Heart left ventricle (tissue), 16 donors: ENCODE results near the gene TMEM37. TPM values are rescaled to one million over a fixed set of nuclear protein-coding genes. Genes with fewer than 3 reads are reported as not detected.

Source experiments
- ATAC-seq, 4 donors: fragments of 200-7000 bp; cut with Tn5 transposase; one replicate each; pipeline ENCODE4 v1.9.1; 2020 to 2022; ENCODE audit warnings: moderate library complexity in 4 of 4, mild to moderate bottlenecking in 3 of 4, moderate number of reproducible peaks in 1 of 4
- DNase-seq, 5 donors: peaks; one replicate each; pipeline ENCODE4 v3.0.0-alpha.2; 2020
- H3K27ac ChIP-seq, 12 donors: fragments of 200-600 bp; sonication (generic) in 4 of 12; one replicate each; pipeline versions ENCODE4 v1.5.0 to v1.8.0; 2016 to 2022; ENCODE audit warnings: mild to moderate bottlenecking in 2 of 12
- H3K27me3 ChIP-seq, 9 donors: fragments of 200-600 bp; sonication (generic) in 2 of 9; one replicate each; pipeline versions ENCODE4 v1.5.1 to v1.8.0; 2016 to 2022; ENCODE audit warnings: mild to moderate bottlenecking in 3 of 9
- H3K36me3 ChIP-seq, 9 donors: fragments of 200-600 bp; sonication (generic) in 2 of 9; one replicate each; pipeline versions ENCODE4 v1.5.0 to v1.8.0; 2018 to 2022; ENCODE audit warnings: mild to moderate bottlenecking in 2 of 9
- H3K4me1 ChIP-seq, 12 donors: fragments of 200-600 bp; sonication (generic) in 4 of 12; one replicate each; pipeline versions ENCODE4 v1.5.0 to v1.8.0; 2016 to 2022; ENCODE audit warnings: mild to moderate bottlenecking in 3 of 12
- H3K4me3 ChIP-seq, 12 donors: fragments of 200-600 bp; sonication (generic) in 4 of 12; one replicate each; pipeline versions ENCODE4 v1.5.0 to v1.8.0; 2017 to 2022; ENCODE audit warnings: mild to moderate bottlenecking in 9 of 12, moderate library complexity in 4 of 12
- H3K9me3 ChIP-seq, 12 donors: fragments of 200-600 bp; sonication (generic) in 4 of 12; one replicate each; pipeline versions ENCODE4 v1.5.0 to v1.8.0; 2016 to 2022; ENCODE audit warnings: mild to moderate bottlenecking in 1 of 12
- POLR2A ChIP-seq, 2 donors: fragments of 450-650 bp; IDR thresholded peaks; one replicate each; pipeline ENCODE4 v1.6.1; 2017; ENCODE audit warnings: antibody characterized with exemption in 2 of 2, mild to moderate bottlenecking in 2 of 2, moderate library complexity in 2 of 2
- WGBS, 4 donors: extraction: QIAGEN DNeasy Blood & Tissue Kit in 2 of 4; methylation state at CpG; one replicate each; pipeline versions ENCODE4 v1.1.5 to v1.1.7; 2013 to 2018; 5-methylcytosine and 5-hydroxymethylcytosine counted together
- intact Hi-C, 10 donors: fragments of 100-400 bp; cut with DNase I; formaldehyde crosslinking; loops; one replicate each; pipeline versions ENCODE4 v1.11.1 to v1.14.2; 2022
- polyA plus RNA-seq, 2 donors: library from polyadenylated mRNA; stranded (reverse); fragments of 200-250 nt; gene quantifications; one replicate each; pipeline ENCODE4 v1.2.3, GENCODE V29; 2013
- total RNA-seq, 9 donors: library from RNA; depleted of rRNA in 2 of 9; stranded (reverse); fragments of >200 nt in 2 of 9; fragmentation: NEBNext Ultra II Directional in 3 of 9; extraction: Animal tissue kit (Norgen Biotek cat#: 25700) in 3 of 9; gene quantifications; one replicate each; pipeline versions ENCODE4 v1.1.0 to v1.2.4, GENCODE V29; 2016 to 2023
- TF ChIP-seq, protein P1 (sequence below), 12 donors: fragments of 200-600 bp; sonication (generic) in 4 of 12; IDR thresholded peaks; one replicate each; pipeline versions ENCODE4 v1.5.0 to v1.8.0; 2018 to 2022; ENCODE audit warnings: antibody characterized with exemption in 12 of 12, mild to moderate bottlenecking in 5 of 12
- donor health status: ischemic (EF 13 %, LVEDD 7.1; RV severe dilation, severe dysfunction).
- donor health status: healthy with polysubstance abuse.
- donor health status: DM: no; HTN: yes; CAD: no.
- donor health status: DM: no; HTN: no; CAD: no.
- donor health status: ischemic (EF 25% LVEDD 6.9; RV normal size, moderate dysfunction).
- donor health status: ischemic (EF 25% LVEDD 5.7; RV mildly dilated, moderate dysfunction).
- donor health status: healthy.
- donor health status: DM: yes; HTN: yes; CAD: no.
- donor health status: ischemic (EF 35%, LVEDD 5.7; RV mildly dilated, moderate dysfunction).
- donor health status: nonischemic (EF 11% LVEDD 7.7; RV severe dilation, severe dysfunction).
- donor health status: DM: yes; HTN: yes; CAD: no.
- donor health status: PGD.
- donor health status: ischemic (EF 29% LVEDD 5.4; RV normal size, mild dysfunction).
- donor health status: nonischemic (EF 23%, LVEDD 6.1; RV moderate dilation, normal function).

TMEM37 gene
- total and polyA plus RNA-seq, 11 donors = 0.75 to 24.6 (median 1.6) TPM

DNA sequence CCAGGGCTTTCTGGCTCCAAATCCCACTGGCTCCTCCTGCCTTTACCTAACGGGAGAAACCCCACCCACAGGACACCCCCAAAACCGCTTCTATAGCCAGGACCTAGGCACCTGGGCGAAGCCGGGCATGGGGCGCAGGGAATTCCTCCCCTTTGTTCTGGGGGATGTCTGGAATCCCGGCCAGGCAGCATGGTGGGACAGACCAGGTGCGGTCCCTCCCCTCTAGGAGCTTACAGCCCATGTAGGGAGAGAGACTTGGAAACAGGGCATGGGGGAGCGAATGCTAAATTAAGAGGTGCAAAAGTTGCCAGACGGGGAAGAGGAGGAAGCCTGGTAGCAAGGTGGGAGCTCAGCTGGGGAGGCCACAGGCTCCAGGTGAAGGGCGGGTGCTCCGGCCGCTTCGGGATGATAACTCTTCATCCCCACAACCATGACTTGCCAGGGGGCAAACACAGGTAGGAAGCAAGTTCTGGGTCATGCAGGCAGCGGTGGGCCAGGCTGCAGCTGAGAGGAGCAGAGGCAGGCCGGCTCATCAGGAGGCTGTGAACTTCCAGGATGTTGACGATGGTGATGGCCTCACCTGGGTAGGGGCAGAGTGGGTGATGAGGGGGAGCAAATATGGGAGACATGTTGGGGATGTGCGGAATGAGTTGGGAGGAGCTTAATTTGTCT, 1.3 kb downstream of the TMEM37 start:
- intact Hi-C loops = no loop called here
- WGBS, 4 donors = 94 to 97% (median 97%) methylated on average over 16 to 17 of the region's 17 CpGs
- H3K27ac ChIP-seq = no peak overlapping the region

DNA sequence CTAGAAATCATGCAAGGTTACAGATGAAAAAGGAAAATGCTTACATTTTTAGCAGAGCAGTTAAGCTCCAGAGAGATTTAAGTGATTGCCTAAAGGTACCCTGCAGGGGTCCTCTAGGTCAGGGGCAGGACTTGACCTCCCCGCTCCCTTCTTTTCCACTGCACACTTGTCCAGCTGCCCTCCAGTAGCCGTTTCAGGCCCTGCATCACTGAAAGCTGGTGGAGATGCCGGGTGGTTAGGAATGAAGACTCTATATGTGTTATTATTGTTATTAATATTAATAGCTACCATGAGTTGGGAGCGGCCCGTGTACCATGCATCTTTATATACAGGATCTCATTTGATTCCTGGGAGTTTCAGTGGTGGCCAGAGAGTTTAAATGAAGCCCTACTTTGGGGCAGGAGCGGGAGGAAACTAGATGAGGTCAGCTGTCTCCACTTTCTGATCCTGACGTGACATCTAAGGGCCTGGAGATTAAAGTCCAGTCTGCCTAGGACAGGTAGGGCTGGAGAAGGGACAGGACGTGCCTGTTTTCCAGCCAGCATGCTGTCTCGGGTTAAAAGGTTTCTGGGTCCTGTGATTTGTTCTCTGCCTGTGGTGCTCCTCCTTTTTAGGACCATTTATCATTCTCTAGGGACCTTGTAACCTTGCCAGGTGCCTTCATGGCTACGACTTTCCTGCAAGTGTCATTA, 2.1 kb downstream of the TMEM37 start:
- TF ChIP-seq POLR2A (IDR thresholded peaks at IDR 0.05) = no peak
- TF ChIP-seq, protein P1, sequence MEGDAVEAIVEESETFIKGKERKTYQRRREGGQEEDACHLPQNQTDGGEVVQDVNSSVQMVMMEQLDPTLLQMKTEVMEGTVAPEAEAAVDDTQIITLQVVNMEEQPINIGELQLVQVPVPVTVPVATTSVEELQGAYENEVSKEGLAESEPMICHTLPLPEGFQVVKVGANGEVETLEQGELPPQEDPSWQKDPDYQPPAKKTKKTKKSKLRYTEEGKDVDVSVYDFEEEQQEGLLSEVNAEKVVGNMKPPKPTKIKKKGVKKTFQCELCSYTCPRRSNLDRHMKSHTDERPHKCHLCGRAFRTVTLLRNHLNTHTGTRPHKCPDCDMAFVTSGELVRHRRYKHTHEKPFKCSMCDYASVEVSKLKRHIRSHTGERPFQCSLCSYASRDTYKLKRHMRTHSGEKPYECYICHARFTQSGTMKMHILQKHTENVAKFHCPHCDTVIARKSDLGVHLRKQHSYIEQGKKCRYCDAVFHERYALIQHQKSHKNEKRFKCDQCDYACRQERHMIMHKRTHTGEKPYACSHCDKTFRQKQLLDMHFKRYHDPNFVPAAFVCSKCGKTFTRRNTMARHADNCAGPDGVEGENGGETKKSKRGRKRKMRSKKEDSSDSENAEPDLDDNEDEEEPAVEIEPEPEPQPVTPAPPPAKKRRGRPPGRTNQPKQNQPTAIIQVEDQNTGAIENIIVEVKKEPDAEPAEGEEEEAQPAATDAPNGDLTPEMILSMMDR (IDR thresholded peaks at IDR 0.05) = no peak
- peaks cover 0 to 23% (median 0%) of the 10 kb centered on the region in 9 donors for H3K27me3 ChIP-seq
- H3K4me3 ChIP-seq = peak overlapping the region in 1 of 12 donors; percentile 61
- no peak overlapping the region for H3K27ac ChIP-seq
- 83 to 90% (median 85%) methylated on average over 10 of the region's 10 CpGs for WGBS, 4 donors
- H3K9me3 ChIP-seq = no peaks in the 10 kb centered on the region
- no peaks in the 10 kb centered on the region for H3K36me3 ChIP-seq
- ATAC-seq (no peak), DNase-seq (no peak)
- intact Hi-C loops = no loop called here
- H3K4me1 ChIP-seq = peaks cover 0 to 34% (median 10%) of the 10 kb centered on the region in 12 donors

More for the DNA sequence above, 1.3 kb downstream of the TMEM37 start:
- ATAC-seq = no peak
- H3K36me3 ChIP-seq = no peaks in the 10 kb centered on the region
- H3K4me3 ChIP-seq = peak overlapping the region in 8 of 12 donors; percentile 47 to 68 (median 62)
- H3K27me3 ChIP-seq = peaks cover 0 to 23% (median 0%) of the 10 kb centered on the region in 9 donors
- peaks cover 0 to 41% (median 11%) of the 10 kb centered on the region in 12 donors for H3K4me1 ChIP-seq
- TF ChIP-seq, protein P1 (IDR thresholded peaks at IDR 0.05) = no peak
- no peak for TF ChIP-seq POLR2A (IDR thresholded peaks at IDR 0.05)
- DNase-seq = no peak
- no peaks in the 10 kb centered on the region for H3K9me3 ChIP-seq

DNA sequence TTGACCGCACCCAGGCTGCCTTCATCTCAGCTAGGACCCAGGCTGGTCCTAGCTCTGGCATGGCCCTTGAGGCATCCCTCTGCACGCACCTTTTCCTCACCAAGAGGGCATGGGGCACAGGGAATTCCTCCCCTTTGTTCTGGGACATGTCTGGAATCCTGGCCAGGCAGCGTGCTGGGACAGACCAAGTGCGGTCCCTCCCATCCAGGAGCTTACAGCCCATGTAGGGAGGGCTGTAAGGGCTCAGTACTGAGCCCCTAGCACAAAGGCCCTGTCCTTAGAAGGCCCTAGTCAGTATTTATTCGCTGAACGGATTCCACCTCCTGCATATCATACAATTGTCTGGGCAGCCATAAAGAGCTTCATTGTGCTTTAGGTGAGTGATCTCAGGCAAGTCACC, 3.0 kb downstream of the TMEM37 start:
- 92 to 96% (median 93%) methylated on average over 4 to 6 of the region's 6 CpGs for WGBS, 4 donors

More for the DNA sequence above, 3.0 kb downstream of the TMEM37 start:
- no peak for DNase-seq
- ATAC-seq = no peak
- Histone ChIP-seq H3K27ac (no peak overlapping the region), H3K27me3 (peaks cover 0 to 23% (median 0%) of the 10 kb centered on the region in 9 donors), H3K9me3 (no peaks in the 10 kb centered on the region), H3K4me3 (no peak overlapping the region), H3K4me1 (peaks cover 0 to 27% (median 9%) of the 10 kb centered on the region in 12 donors), H3K36me3 (no peaks in the 10 kb centered on the region)
- no peak for TF ChIP-seq POLR2A (IDR thresholded peaks at IDR 0.05)
- TF ChIP-seq, protein P1 (IDR thresholded peaks at IDR 0.05) = no peak
- intact Hi-C loops = no loop called here
